HG03159 (cell line): ENCODE results near the gene OXSR1.
"Not testable (repeated sequence)": the region's sequence is repeated elsewhere in the genome, so short reads cannot be mapped to it uniquely, and the experiment has no call there.

Experiments
- ATAC-seq: cut with Tn5 transposase; IDR thresholded peaks from one replicate; pipeline ENCODE4 v1.9.1; 2021; ENCODE audit warnings: mild to moderate bottlenecking, moderate library complexity; ENCODE audit not compliant: unreplicated experiment

The OXSR1 gene

DNA sequence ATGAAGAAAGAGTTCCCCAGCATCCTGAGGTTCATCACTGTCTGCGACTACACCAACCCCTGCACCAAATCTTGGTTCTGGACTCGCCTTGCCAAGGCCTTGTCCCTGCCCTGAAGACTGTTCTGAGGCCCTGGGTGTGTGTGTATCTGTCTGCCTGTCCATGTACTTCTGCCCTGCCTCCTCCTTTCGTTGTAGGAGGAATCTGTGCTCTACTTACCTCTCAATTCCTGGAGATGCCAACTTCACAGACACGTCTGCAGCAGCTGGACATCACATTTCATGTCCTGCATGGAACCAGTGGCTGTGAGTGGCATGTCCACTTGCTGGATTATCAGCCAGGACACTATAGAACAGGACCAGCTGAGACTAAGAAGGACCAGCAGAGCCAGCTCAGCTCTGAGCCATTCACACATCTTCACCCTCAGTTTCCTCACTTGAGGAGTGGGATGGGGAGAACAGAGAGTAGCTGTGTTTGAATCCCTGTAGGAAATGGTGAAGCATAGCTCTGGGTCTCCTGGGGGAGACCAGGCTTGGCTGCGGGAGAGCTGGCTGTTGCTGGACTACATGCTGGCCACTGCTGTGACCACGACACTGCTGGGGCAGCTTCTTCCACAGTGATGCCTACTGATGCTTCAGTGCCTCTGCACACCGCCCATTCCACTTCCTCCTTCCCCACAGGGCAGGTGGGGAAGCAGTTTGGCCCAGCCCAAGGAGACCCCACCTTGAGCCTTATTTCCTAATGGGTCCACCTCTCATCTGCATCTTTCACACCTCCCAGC is 24.0 kb upstream of the OXSR1 start:
- ATAC-seq = no peak

DNA sequence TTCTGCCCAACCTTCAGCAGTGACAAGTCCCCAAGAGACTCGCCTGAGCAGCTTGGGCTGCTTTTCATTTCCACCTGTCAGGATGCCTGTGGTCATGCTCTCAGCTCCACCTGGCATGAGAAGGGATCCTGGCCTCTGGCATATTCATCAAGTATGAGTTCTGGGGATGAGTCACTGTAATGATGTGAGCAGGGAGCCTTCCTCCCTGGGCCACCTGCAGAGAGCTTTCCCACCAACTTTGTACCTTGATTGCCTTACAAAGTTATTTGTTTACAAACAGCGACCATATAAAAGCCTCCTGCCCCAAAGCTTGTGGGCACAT is 23.4 kb upstream of the OXSR1 start:
- ATAC-seq = no peak

DNA sequence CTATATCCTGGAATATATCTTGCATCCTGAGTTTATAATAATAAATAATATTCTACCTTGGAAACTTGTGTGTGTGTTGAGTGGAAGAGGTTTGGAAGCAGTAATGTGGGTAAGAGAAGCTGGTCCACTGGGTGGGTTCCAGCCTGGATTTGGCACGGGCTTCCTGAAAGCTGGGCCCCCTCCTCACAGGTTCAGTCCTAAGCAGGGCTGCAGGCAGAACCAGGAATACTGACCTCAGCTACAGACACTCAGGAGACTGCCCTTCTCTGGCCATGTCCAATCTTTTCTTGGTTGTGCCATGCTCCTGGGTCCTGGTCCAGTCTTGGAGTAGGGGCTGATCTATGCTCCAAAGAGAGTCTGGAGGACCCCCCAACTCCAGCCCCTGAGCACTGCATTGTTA is 22.4 kb upstream of the OXSR1 start:
- ATAC-seq = no peak

DNA sequence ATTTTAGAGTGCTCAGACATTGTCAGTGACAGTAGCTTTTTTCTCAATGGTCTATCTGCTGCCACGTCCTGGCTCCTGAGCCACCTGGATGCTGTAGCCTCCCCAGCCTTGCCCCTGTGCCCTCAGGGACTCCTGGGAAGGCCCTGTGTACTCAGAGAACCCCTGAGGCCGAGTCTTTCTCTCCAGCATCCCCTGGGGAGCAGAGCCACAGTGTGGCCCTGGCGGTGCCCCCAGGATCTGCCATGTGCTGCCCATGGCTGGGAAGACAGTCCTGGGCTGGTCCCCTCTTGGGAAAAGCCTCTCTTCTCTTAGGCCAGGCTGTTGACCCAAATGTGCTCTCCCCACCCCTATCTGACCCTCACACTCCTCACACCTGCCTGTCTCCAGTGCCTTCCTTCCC is 21.8 kb upstream of the OXSR1 start:
- no peak for ATAC-seq

DNA sequence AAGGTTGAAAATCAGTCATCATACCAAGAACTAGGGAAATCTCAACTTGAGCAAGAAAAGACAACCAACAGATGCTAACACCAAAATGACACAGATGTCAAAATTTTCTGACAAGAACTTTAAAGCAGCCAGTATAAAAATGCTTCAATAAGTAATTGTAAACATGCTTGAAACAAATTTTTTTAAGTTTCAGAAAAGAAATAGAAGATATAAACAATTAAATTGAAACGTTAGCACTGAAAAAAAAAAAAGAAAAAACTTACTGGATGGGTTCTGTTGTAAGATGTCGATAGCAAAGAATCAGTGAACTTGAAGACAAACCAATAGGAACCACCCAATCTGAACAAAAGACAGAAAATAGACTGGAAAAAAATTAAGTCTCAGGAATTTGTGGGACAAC is 18.8 kb upstream of the OXSR1 start:
- no peak for ATAC-seq

DNA sequence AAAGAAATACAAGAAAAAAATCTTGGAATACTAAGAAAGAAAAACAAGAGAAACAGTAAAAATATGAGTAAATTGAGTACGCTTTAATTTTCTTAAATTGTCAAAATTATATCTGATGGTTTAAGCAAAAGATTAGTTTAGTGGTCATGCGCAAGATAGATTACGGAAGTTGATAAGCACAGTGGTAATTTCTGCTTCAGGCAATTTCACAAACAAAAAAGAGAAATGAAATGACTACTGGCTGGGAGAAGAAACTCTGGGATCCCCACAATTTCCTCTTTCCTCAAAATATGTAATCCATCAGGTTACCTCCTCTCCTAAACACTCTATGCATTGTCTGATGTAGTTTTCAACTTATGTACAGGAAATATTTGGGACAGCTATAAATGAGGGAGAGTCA is 17.9 kb upstream of the OXSR1 start:
- no peak for ATAC-seq

DNA sequence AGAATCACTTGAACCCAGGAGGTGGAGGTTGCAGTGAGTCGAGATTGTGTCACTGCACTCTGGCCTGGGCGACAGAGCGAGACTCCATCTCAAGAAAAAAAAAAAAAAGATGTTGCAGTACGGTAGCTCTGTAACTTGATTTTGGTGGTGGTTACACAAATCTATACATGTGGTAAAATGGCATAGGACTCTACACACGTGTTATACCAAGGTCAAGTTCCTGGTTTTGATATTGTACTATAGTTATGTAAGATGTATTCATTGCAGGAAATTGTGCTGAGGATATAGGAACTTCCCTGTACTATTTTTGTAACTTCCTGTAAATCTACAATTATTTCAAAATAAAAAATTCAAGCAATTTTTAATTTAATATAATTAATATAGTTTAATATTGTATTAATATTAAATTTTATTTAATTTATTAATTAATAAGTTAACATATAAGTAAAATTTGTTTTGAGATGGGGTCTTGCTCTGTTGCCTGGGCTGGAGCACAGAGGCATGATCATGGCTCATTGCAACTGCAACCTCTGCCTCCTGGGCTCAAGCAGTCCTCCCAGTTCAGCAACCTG is 16.9 kb upstream of the OXSR1 start:
- no peak for ATAC-seq

DNA sequence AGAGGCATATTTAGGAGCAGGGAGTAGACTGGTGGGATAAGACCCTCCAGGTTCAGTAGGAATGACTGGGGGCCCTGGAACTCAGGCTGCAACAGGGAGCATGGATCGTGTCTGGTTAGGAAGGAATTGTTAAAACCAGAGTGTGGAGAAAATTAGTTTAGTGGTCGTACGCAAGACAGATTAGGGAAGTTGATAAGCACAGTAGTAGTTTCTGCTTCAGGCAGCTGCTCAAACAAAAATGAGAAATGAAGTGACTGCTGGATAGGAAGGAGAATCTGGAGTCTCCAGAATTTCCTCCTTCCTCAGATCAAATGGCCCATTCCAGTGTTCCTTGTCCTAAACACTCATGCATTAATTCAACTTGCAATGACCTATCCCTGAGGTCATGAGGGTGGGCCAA is 15.6 kb upstream of the OXSR1 start:
- ATAC-seq = no peak

DNA sequence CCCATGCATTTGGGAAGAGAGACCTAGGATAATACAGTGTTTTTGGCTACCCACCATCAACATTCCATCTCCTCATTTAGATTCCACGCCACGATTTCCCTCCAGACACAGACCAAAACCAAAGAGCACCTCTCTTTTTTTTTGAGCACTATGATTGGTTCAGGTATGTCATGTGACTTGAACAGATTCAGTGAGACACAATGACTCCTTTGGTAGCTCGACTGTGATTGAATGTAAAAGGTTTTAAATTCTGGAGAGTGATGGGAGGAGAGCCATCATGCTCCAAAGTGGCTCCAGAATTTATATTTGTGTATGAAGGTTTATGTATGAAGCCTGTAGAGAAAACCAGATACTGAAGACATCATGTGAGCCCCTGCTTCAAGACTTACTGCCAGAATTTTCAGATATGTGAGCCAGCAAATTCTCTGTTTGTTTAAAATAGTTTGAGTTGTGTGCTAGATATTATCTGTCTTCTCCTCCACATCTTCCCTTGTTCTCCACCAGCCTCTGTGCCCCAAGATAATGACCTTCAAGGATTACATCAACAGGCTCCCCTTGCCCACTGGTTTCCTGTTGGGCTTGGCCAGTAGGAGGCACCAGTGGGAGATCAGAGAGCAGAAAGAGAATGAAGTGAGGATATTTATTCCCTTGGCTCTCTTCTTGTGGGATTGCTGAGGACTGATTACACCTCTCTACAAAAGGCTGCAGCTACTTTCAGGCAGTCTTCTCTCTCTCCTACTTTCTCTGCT is 14.4 kb upstream of the OXSR1 start:
- no peak for ATAC-seq

DNA sequence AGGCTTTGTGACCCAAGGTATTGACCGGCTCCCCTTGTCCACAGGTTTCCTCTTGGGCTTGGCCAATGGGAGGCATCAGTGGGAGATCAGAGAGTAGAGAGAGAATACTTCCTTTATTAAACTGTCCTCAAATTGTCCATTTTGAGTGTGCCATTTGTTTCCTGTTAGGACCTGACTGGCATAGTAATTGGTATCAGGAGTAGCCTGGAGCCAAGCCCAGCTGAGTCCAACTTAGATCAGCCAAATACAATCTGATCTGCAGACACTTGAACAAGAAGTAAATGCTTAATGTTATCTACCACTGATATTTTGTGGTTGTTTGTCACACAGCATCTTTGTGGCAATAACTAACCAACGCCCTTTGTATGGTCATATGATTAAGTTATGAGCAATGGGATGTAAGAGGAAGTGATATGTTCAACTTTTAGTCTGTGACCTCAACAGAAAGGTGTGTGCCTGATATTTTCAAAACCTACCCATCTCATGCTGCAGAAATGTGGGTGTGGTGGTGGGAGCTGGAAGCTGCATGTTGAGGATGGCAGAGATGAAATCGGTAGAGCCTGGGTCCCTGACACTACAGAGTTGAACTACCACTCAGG is 13.6 kb upstream of the OXSR1 start:
- ATAC-seq = peak; percentile 59

DNA sequence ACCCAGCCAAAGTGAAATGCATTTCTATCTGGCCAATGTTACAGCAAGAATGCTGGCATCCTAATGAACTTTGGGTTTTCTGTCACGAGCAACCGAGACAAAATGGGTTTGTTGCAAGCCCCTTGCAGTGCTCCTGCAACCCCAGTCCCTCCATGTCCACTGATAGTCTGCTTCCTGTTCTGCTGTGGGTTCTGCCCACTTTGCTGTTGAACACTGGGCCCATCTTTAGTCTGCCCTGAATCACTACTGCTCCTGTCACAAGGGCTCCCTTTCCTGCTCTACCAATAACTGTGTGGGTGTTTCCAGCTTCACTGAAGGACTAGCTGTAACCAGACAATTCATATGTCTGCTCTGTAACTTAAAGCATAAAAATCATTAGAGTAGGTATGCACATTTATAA is 12.7 kb upstream of the OXSR1 start:
- ATAC-seq = no peak

DNA sequence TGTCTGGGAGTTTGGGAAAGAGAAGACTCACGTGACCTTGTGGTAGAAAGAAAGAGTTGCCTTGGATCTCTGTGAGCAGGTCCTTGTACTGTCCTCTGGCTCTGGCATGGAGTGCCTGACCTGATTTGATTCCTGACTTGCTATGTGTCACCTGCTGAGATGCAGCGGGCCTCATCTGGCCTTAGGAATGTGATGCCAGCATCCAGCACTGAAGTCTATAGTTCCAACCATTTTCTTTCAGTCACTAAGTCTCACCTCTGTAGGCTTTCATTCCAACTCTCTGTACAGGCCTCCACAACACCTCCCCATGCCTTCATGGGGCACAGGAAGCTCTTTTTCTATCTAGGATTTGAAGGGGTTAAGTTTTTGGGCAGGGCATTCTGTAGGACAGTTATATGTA is 12.1 kb upstream of the OXSR1 start:
- ATAC-seq = no peak

DNA sequence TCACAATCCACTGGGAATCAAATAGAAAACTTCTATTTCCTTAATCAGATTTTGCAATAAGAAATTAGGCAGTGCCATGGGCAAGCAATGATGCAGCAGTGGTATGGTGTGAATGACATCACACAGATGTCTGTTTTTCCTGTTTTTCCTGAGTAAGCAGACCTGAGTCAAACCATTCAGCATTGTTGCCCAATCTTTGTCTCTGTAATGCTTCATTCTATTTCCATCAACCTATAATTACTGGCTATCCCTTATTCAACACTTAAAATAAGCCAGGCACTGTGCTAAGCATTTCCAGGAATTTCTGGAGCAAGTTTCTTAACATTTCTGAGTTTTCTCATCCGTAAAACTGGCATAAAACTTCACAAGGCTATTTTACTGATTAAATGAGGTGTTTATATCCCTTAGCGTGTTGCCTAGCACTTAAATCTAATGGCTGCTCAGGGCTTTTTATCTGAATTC is 11.3 kb upstream of the OXSR1 start:
- ATAC-seq = no peak

DNA sequence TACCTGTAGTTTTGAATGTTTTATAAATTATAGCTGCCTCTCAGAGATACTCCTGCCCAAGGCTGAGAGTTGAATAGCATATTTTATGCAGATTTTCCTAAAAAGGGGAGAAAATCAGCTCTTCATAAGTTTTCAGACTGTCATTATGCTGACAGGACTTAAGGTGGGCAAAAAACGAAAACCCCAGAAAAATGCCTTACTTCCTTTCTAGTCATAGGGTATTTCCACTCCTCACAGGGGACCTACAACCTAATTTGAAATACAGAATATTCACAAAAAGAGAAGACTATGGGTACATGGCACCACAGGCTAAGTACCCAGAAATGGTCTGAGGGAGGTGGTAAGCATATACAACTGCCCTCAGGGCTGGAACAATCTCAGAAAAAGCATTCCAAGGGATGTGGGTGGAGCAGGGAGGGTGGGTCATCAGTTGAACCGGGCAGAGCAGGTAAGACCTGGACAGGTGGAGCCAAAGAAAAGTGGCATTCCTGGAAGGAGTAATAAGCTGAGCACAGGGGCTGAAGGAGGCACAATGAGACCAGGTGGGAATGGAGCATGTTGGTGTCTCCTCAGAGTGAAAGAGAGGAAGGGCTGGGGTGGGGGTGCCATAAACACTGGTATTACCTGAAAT is 10.6 kb upstream of the OXSR1 start:
- no peak for ATAC-seq

DNA sequence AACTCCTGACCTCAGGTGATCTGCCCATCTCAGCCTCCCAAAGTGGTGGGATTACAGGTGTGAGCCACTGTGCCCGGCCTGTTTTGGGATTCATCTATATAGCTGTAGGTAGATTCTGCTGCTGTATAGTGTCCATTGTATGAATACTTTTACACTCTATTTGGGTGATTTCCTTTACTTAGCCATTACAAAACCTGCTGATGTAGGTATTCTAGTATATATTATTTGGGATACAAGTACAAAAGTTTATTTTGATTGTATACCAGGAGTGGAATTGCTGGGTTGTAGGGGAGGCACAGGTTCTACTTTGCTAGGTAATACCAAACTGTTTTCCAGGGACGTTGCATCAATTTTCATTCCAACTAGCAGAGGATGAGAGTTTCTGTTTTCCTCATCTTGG is 9.5 kb upstream of the OXSR1 start:
- no peak for ATAC-seq

DNA sequence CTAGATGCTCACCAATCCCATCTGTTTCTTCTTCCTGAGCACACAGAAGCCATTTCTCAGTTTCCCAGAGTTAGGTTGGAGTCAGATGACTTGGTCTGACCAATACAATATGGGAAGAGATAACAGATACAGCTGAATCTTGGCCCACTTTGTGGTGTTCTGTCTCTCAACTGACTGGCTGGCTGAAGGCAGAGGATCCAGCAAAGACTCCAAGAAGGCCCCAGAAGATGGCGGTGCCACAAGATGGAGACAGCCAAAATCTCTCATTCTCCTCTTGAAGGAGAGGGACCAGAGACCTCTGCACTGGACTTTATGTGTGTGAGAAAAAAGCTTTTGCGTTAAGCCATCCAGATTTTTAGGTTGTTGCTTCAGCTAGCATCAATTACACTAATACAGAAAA is 8.2 kb upstream of the OXSR1 start:
- no peak for ATAC-seq

DNA sequence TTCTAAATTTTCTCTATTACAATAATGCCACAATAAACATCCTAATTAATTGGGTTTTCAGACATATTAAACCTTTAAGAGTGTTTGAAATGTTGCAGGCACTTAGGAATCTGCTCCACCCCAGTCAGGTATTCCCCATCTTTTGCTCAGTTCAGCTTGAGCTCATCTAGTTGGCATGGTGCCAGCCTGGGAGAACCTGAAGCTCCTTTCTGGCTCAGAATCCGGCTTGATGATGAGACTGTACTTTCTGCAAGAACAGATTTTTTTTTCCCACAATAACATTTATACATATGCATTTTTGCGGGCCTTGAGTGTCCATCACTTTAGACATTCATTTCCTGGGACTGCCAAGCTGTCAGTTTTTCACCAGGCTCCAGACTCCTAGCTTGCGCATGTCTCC is 7.7 kb upstream of the OXSR1 start:
- ATAC-seq = no peak

DNA sequence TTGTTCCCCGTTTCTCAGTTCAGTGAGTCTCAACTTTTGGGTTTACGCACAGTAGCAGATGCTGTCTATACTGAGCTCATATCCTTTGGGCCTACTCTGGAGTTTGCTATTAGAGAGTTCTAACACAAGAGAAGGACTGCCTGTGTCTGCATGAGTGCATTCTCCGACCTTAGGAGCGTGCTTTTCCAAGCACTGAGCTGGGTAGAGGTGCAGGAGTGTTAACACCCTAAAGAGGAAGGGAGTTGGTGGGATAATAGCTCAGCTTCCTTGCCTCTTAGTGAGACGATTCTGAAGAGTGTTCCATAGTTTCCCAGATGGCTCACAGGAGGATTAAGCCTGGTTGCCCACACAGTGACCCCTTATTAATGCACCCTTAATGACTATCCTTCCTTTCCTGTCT is 6.9 kb upstream of the OXSR1 start:
- ATAC-seq = no peak

DNA sequence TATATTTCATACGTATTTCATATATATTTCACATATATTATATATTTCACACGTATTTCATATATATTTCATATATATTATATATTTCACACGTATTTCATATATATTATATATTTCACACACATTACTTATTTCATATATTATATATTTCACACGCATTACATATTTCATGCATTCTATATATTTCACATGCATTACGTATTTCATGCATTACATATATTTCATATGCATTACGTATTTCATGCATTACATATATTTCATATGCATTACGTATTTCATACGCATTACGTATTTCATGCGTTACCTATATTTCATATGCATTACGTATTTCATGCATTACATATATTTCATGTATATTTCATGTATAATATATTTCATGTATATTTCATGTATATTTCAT is 4.6 kb upstream of the OXSR1 start:
- not testable (repeated sequence) for ATAC-seq

DNA sequence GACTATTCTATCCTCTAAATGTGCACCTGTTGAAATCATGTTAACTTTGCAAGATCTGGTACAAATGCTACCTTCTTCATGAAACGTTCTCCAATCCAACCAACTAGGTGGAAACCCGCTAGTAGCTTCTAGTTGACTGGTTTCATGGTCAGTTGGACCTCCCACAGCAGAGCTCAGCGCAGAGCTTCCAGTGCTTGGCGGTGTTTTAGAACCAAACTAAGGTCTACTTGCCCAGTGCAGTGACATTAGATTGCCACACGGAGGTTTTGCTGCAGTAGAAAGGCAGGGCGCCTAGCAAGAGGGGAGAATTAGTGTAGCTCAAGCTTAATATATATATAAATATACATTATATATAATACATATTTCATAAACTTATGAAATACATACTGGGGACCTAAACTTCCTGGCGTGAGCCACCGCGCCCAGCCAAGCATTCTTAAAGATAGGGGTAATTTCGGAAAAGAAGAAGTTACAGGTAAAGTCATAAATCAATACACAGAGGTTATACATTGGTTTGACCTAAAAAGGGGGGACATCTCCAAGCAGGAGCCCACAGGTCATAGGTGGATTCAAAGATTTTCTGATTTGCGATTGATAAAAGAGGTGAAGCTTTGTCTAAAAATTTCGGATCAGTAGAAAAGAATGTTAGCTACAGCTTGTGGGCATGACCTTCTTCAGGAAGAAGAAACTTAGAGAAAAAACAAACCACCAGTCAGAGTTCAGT is 2.1 kb upstream of the OXSR1 start:
- ATAC-seq = no peak
